Pancreas (tissue), 10 donors: ENCODE results near the gene COPS3. TPM values are rescaled to one million over a fixed set of nuclear protein-coding genes. Genes with fewer than 3 reads are reported as not detected.

Source experiments
- ATAC-seq, 4 donors: fragments of 200-7000 bp; cut with Tn5 transposase; one replicate each; pipeline versions ENCODE4 v1.8.0 to v1.9.1; 2020; ENCODE audit warnings: mild to moderate bottlenecking in 4 of 4, moderate library complexity in 4 of 4
- DNase-seq, 6 donors: peaks; one replicate each; pipeline ENCODE4 v3.0.0-alpha.2; 2020
- FAIRE-seq: peaks from 2 replicates; lab custom pipeline; 2012; peaks lifted over from hg19 to GRCh38; lab: Jason Lieb, UNC
- H3K27ac ChIP-seq, 4 donors: fragments of 200-600 bp; sonication (generic); 1 replicate in 3 of 4; 2 replicates in 1 of 4; pipeline versions ENCODE4 v1.5.0 to v1.8.0; 2020
- H3K27me3 ChIP-seq, 4 donors: fragments of 200-600 bp; one replicate each; pipeline ENCODE4 v1.8.0; 2021
- H3K36me3 ChIP-seq, 3 donors: fragments of 200-600 bp; sonication (generic) in 1 of 3; one replicate each; pipeline versions ENCODE4 v1.5.0 to v1.8.0; 2020 to 2021
- H3K4me1 ChIP-seq, 3 donors: fragments of 200-600 bp; one replicate each; pipeline ENCODE4 v1.8.0; 2021
- H3K4me3 ChIP-seq, 4 donors: fragments of 200-600 bp; sonication (generic) in 2 of 4; one replicate each; pipeline versions ENCODE4 v1.5.0 to v1.8.0; 2020 to 2021
- H3K9me3 ChIP-seq, 4 donors: fragments of 200-600 bp; one replicate each; pipeline ENCODE4 v1.8.0; 2021
- WGBS, 2 donors: extraction: QIAGEN DNeasy Blood & Tissue Kit; methylation state at CpG; one replicate each; pipeline ENCODE4 v1.1.7; 2013; 5-methylcytosine and 5-hydroxymethylcytosine counted together
- intact Hi-C, 3 donors: fragments of 100-400 bp; cut with DNase I; formaldehyde crosslinking; loops; one replicate each; pipeline versions ENCODE4 v1.11.1 to v1.14.2; 2022
- polyA plus RNA-seq, 2 donors: library from polyadenylated mRNA; stranded (reverse); fragments of 200-250 nt; gene quantifications; one replicate each; pipeline ENCODE4 v1.2.3, GENCODE V29; 2013
- total RNA-seq, 6 donors: library from RNA; stranded (reverse); fragmentation: NEBNext Ultra II Directional in 4 of 6; extraction: Animal tissue kit (Norgen Biotek cat#: 25700) in 4 of 6; gene quantifications; one replicate each; pipeline versions ENCODE4 v1.2.1 to v1.2.4, GENCODE V29; 2021 to 2023
- TF ChIP-seq, protein P1 (sequence below), 4 donors: fragments of 200-600 bp; sonication (generic) in 3 of 4; IDR thresholded peaks; one replicate each; pipeline versions ENCODE4 v1.5.0 to v1.8.0; 2021; ENCODE audit warnings: antibody characterized with exemption in 4 of 4
- donor health status: healthy with polysubstance abuse.
- donor health status: DM: no; HTN: no; CAD: no; lungs with moderate emphysema.
- donor health status: DM: no; HTN: no; CAD: no.
- donor health status: control.
- donor health status: control.
- donor health status: Bipolar disorder and iron deficiency.
- donor health status: DM: yes; HTN: yes; CAD: no.
- donor health status: DM: no; HTN: no; CAD: no.
- donor health status: DM: no; HTN: no; CAD: no.
- donor health status: DM: yes; HTN: yes; CAD: no.

The COPS3 gene
- total and polyA plus RNA-seq, 8 donors: 17.6 to 51.1 (median 31.5) TPM

GRCh38 chr17:17236295-17237025 lies 44.6 kb downstream of the COPS3 start:
- TF ChIP-seq, protein P1, sequence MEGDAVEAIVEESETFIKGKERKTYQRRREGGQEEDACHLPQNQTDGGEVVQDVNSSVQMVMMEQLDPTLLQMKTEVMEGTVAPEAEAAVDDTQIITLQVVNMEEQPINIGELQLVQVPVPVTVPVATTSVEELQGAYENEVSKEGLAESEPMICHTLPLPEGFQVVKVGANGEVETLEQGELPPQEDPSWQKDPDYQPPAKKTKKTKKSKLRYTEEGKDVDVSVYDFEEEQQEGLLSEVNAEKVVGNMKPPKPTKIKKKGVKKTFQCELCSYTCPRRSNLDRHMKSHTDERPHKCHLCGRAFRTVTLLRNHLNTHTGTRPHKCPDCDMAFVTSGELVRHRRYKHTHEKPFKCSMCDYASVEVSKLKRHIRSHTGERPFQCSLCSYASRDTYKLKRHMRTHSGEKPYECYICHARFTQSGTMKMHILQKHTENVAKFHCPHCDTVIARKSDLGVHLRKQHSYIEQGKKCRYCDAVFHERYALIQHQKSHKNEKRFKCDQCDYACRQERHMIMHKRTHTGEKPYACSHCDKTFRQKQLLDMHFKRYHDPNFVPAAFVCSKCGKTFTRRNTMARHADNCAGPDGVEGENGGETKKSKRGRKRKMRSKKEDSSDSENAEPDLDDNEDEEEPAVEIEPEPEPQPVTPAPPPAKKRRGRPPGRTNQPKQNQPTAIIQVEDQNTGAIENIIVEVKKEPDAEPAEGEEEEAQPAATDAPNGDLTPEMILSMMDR (IDR thresholded peaks at IDR 0.05): no peak
- WGBS, 2 donors: 0 to 1% methylated on average over 24 to 31 of the region's 31 CpGs
- H3K27me3 ChIP-seq: no peaks in the 10 kb centered on the region
- intact Hi-C loops: no loop called here
- peaks cover 0 to 6% (median 0%) of the 10 kb centered on the region in 3 donors for H3K4me1 ChIP-seq
- ATAC-seq (peak; percentile 7 to 29 (median 24)), FAIRE-seq (no peak), DNase-seq (peak in 1 of 6 donors; percentile 46)
- H3K4me3 ChIP-seq: peak overlapping the region; percentile 99 to 100 (median 99)
- peaks cover 0 to 6% (median 4%) of the 10 kb centered on the region in 3 donors for H3K36me3 ChIP-seq
- no peaks in the 10 kb centered on the region for H3K9me3 ChIP-seq
- peak overlapping the region; percentile 97 to 99 (median 98) for H3K27ac ChIP-seq

GRCh38 chr17:17235212-17236174 lies 45.6 kb downstream of the COPS3 start:
- Histone ChIP-seq H3K36me3 (peaks cover 0 to 12% (median 12%) of the 10 kb centered on the region in 3 donors), H3K4me3 (peak overlapping the region in 3 of 4 donors; percentile 99), H3K4me1 (peaks cover 0 to 6% (median 0%) of the 10 kb centered on the region in 3 donors), H3K9me3 (no peaks in the 10 kb centered on the region), H3K27ac (peak overlapping the region in 3 of 4 donors; percentile 16 to 97 (median 21)), H3K27me3 (no peaks in the 10 kb centered on the region)
- no peak for FAIRE-seq
- ATAC-seq: peak in 1 of 4 donors; percentile 3
- TF ChIP-seq, protein P1 (IDR thresholded peaks at IDR 0.05): no peak
- DNase-seq: no peak
- intact Hi-C loops: no loop called here
- 41 to 42% methylated on average over 19 of the region's 19 CpGs for WGBS, 2 donors

GRCh38 chr17:17232303-17232621 lies 48.8 kb downstream of the COPS3 start:
- no peak overlapping the region for H3K27ac ChIP-seq
- H3K4me1 ChIP-seq: peaks cover 0 to 6% (median 0%) of the 10 kb centered on the region in 3 donors
- TF ChIP-seq, protein P1 (IDR thresholded peaks at IDR 0.05): no peak
- peaks cover 0 to 29% (median 29%) of the 10 kb centered on the region in 3 donors for H3K36me3 ChIP-seq
- H3K4me3 ChIP-seq: no peak overlapping the region
- intact Hi-C loops: no loop called here
- FAIRE-seq (no peak), ATAC-seq (no peak), DNase-seq (no peak)
- H3K9me3 ChIP-seq: no peaks in the 10 kb centered on the region
- WGBS, 2 donors: 74 to 77% methylated on average over 11 of the region's 11 CpGs
- H3K27me3 ChIP-seq: no peaks in the 10 kb centered on the region

- intact Hi-C loops: no loop called here
- H3K27ac ChIP-seq: no peak overlapping the region
Measured at GRCh38 chr17:17231621-17232302, 49.3 kb downstream of the COPS3 start.

More at GRCh38 chr17:17231621-17232302, 49.3 kb downstream of the COPS3 start:
- peaks cover 0 to 6% (median 0%) of the 10 kb centered on the region in 3 donors for H3K4me1 ChIP-seq
- TF ChIP-seq, protein P1 (IDR thresholded peaks at IDR 0.05): no peak
- ATAC-seq (no peak), DNase-seq (no peak), FAIRE-seq (no peak)
- no peaks in the 10 kb centered on the region for H3K9me3 ChIP-seq
- H3K4me3 ChIP-seq: no peak overlapping the region
- H3K27me3 ChIP-seq: no peaks in the 10 kb centered on the region
- 79 to 81% methylated on average over 16 of the region's 16 CpGs for WGBS, 2 donors
- peaks cover 4 to 34% (median 34%) of the 10 kb centered on the region in 3 donors for H3K36me3 ChIP-seq
